HepG2 (cell line): ENCODE results near the gene SLC22A23. TPM values are rescaled to one million over a fixed set of nuclear protein-coding genes. Genes with fewer than 3 reads are reported as not detected.
A peak's percentile ranks its signal among the peaks of the same experiment; 100 is the strongest.

Source experiments
- CC2D1A ChIP-seq: sonication (generic); formaldehyde crosslinking; IDR thresholded peaks from 2 replicates; pipeline ENCODE4 v1.8.1; 2023; ENCODE audit warnings: mild to moderate bottlenecking, missing genetic modification reagents
- ETV5 ChIP-seq: IDR thresholded peaks from 2 replicates; pipeline ENCODE4 v1.6.1; 2018; ENCODE audit warnings: missing biosample characterization, missing genetic modification reagents, inconsistent platforms, borderline replicate concordance
- EZH2 ChIP-seq: conservative IDR thresholded peaks from 2 replicates; pipeline ENCODE4 v1.6.1; 2012; ENCODE audit warnings: mild to moderate bottlenecking, low read depth, low read length, moderate library complexity
- GABPB1 ChIP-seq: IDR thresholded peaks from 2 replicates; pipeline ENCODE4 v1.6.1; 2016; ENCODE audit warnings: mild to moderate bottlenecking, missing genetic modification reagents, moderate library complexity, missing compliant biosample characterization
- HDAC2 ChIP-seq: sonication (generic); formaldehyde crosslinking; IDR thresholded peaks from 2 replicates; pipeline ENCODE4 v1.4.0; 2020; ENCODE audit warnings: missing genetic modification reagents
- HNRNPL ChIP-seq: fragments of 200-400 bp; formaldehyde crosslinking; IDR thresholded peaks from 2 replicates; pipeline ENCODE4 v1.6.1; 2017; ENCODE audit warnings: mild to moderate bottlenecking, low read depth, low read length
- KLF12 ChIP-seq: sonication (generic); formaldehyde crosslinking; IDR thresholded peaks from 2 replicates; pipeline ENCODE4 v1.4.0; 2020; ENCODE audit warnings: missing genetic modification reagents, borderline replicate concordance
- MAX ChIP-seq: IDR thresholded peaks from 2 replicates; pipeline ENCODE4 v1.6.1; 2012; ENCODE audit warnings: inconsistent platforms
- MYC ChIP-seq: sonication (generic); formaldehyde crosslinking; IDR thresholded peaks from 2 replicates; pipeline ENCODE4 v1.9.0; 2021; ENCODE audit warnings: missing genetic modification reagents, borderline replicate concordance
- XRCC5 ChIP-seq: fragments of 200-400 bp; formaldehyde crosslinking; optimal IDR thresholded peaks from 2 replicates; pipeline ENCODE3; 2017; ENCODE audit warnings: mild to moderate bottlenecking, low read length
- ZBTB20 ChIP-seq: sonication (generic); formaldehyde crosslinking; IDR thresholded peaks from 2 replicates; pipeline ENCODE4 v1.8.1; 2023; ENCODE audit warnings: missing genetic modification reagents, low read depth, mild to moderate bottlenecking, borderline replicate concordance
- ZNF207 ChIP-seq: fragments of 450-650 bp; IDR thresholded peaks from 2 replicates; pipeline ENCODE4 v1.6.1; 2016; ENCODE audit warnings: antibody characterized with exemption, borderline replicate concordance
- ZNF253 ChIP-seq: sonication (generic); formaldehyde crosslinking; IDR thresholded peaks from 2 replicates; pipeline ENCODE4 v1.8.0; 2022; ENCODE audit warnings: mild to moderate bottlenecking, missing genetic modification reagents, borderline replicate concordance
- ZNF280D ChIP-seq: sonication (generic); formaldehyde crosslinking; IDR thresholded peaks from 2 replicates; pipeline ENCODE4 v1.5.1; 2020; ENCODE audit warnings: mild to moderate bottlenecking, missing genetic modification reagents
- ZNF333 ChIP-seq: sonication (generic); formaldehyde crosslinking; IDR thresholded peaks from 2 replicates; pipeline ENCODE4 v1.4.0; 2020; ENCODE audit warnings: mild to moderate bottlenecking, missing genetic modification reagents, borderline replicate concordance
- ZNF597 ChIP-seq: sonication (generic); formaldehyde crosslinking; IDR thresholded peaks from 2 replicates; pipeline ENCODE4 v1.5.0; 2020; ENCODE audit warnings: missing genetic modification reagents
- ZNF607 ChIP-seq: sonication (generic); formaldehyde crosslinking; IDR thresholded peaks from 2 replicates; pipeline ENCODE4 v1.5.1; 2020; ENCODE audit warnings: missing genetic modification reagents, mild to moderate bottlenecking, borderline replicate concordance
- ZNF687 ChIP-seq: sonication (generic); formaldehyde crosslinking; IDR thresholded peaks from 2 replicates; pipeline ENCODE4 v1.5.1; 2020; ENCODE audit warnings: mild to moderate bottlenecking, missing genetic modification reagents, moderate library complexity
- ZNF747 ChIP-seq: sonication (generic); formaldehyde crosslinking; IDR thresholded peaks from 2 replicates; pipeline ENCODE4 v1.8.1; 2023; ENCODE audit warnings: missing genetic modification reagents, mild to moderate bottlenecking, borderline replicate concordance
- ZNF839 ChIP-seq: sonication (generic); formaldehyde crosslinking; IDR thresholded peaks from 2 replicates; pipeline ENCODE4 v1.4.0; 2020; ENCODE audit warnings: missing genetic modification reagents, mild to moderate bottlenecking, borderline replicate concordance
- polyA plus RNA-seq, 8 experiments: library from polyadenylated mRNA; depleted of rRNA in 3 of 8; stranded (reverse) in 7 of 8; unstranded in 1 of 8; fragments of >200 nt; fragmentation: Illumina TruSeq in 4 of 8; extraction: Trizol in 4 of 8; gene quantifications; 2 replicates each; pipeline versions ENCODE4 v1.2.1 to v1.2.3, GENCODE V29; 2011 to 2016; ENCODE audit warnings: low read depth in 4 of 8, missing spikeins in 1 of 8, mixed read lengths in 1 of 8; ENCODE audit not compliant: insufficient read depth in 1 of 8
- total RNA-seq, 5 experiments: library from RNA; depleted of rRNA; stranded (reverse); fragments of >200 nt; fragmentation: Illumina TruSeq; extraction: Trizol; gene quantifications; 2 replicates each; pipeline ENCODE4 v1.2.3, GENCODE V29; 2016; ENCODE audit warnings: low read depth in 1 of 5

SLC22A23 gene
- total and polyA plus RNA-seq, 2 of the 13 experiments (the other 11 are each of a cell fraction or from before 2014, with no cell fraction given), result 11.8 to 17.5 TPM

- TF ChIP-seq MAX, result peak; percentile 3; the same call in 1 of the 2 replicates
- TF ChIP-seq MYC (CRISPR knock-in tag), result 0 out of 2 replicates have a peak, but pooled peaks have one; percentile 19
- no peak for TF ChIP-seq ZNF207
- peak; percentile 51; the same call in 1 of the 2 replicates for TF ChIP-seq ETV5
- TF ChIP-seq ZNF333 (CRISPR knock-in tag), result 0 out of 2 replicates have a peak, but pooled peaks have one; percentile 28
- TF ChIP-seq HDAC2, result 0 out of 2 replicates have a peak, but pooled peaks have one; percentile 34
- TF ChIP-seq ZNF839 (CRISPR knock-in tag), result no peak
- 0 out of 2 replicates have a peak, but pooled peaks have one; percentile 5 for TF ChIP-seq HNRNPL
- peak; percentile 16 for TF ChIP-seq XRCC5
- TF ChIP-seq ZNF747, result no peak
- no peak for TF ChIP-seq ZBTB20 (CRISPR knock-in tag)
- peak; percentile 58 for TF ChIP-seq ZNF687 (CRISPR knock-in tag)
- TF ChIP-seq GABPB1, result peak; percentile 72
- TF ChIP-seq CC2D1A (CRISPR knock-in tag), result no peak
- no peak for TF ChIP-seq ZNF597 (CRISPR knock-in tag)
- no peak for TF ChIP-seq ZNF607 (CRISPR knock-in tag)
- peak; percentile 65; the same call in 1 of the 2 replicates for TF ChIP-seq ZNF280D (CRISPR knock-in tag)
- TF ChIP-seq ZNF253 (CRISPR knock-in tag), result 0 out of 2 replicates have a peak, but pooled peaks have one; percentile 26
- peak; percentile 53; the same call in 1 of the 2 replicates for TF ChIP-seq KLF12 (CRISPR knock-in tag)
- peak; percentile 66; the same call in 1 of the 2 replicates for TF ChIP-seq EZH2
Measured at GRCh38 chr6:3229566-3230178, 227.2 kb downstream of the SLC22A23 start (continued).
